Keratinocyte (primary cell): ENCODE results near the gene CSNK1D. TPM values are rescaled to one million over a fixed set of nuclear protein-coding genes. Genes with fewer than 3 reads are reported as not detected.
"Not testable (repeated sequence)": the region's sequence is repeated elsewhere in the genome, so short reads cannot be mapped to it uniquely, and the experiment has no call there.

Experiments
- DNase-seq: peaks from one replicate; pipeline ENCODE4 v3.0.0-alpha.2; 2011; ENCODE audit warnings: low read depth, missing footprints, low spot score
- FAIRE-seq: peaks from 2 replicates; lab custom pipeline; 2011; peaks lifted over from hg19 to GRCh38; lab: Jason Lieb, UNC
- H2AFZ ChIP-seq: 2 replicates; pipeline ENCODE4 v1.6.0; 2012; ENCODE audit warnings: low read length, control low read depth, inconsistent platforms; ENCODE audit not compliant: control insufficient read depth
- H3K27ac ChIP-seq: 2 replicates; pipeline ENCODE4 v1.5.1; 2011; ENCODE audit warnings: low read length; ENCODE audit not compliant: control insufficient read depth, insufficient read depth
- H3K27me3 ChIP-seq: 3 replicates; pipeline ENCODE4 v1.6.0; 2011; ENCODE audit warnings: low read length; ENCODE audit not compliant: control insufficient read depth, insufficient read depth; ENCODE audit errors: extremely low read depth
- H3K36me3 ChIP-seq, 2 experiments: 2 replicates in 1 of 2; 3 replicates in 1 of 2; pipeline ENCODE4 v1.5.1; 2011; ENCODE audit warnings: low read length in 2 of 2, mild to moderate bottlenecking in 1 of 2; ENCODE audit not compliant: control insufficient read depth in 2 of 2, insufficient read depth in 2 of 2; ENCODE audit errors: extremely low read depth in 1 of 2
- H3K4me1 ChIP-seq: 3 replicates; pipeline ENCODE4 v1.5.1; 2011; ENCODE audit warnings: low read length; ENCODE audit not compliant: control insufficient read depth, insufficient read depth; ENCODE audit errors: extremely low read depth
- H3K4me2 ChIP-seq: 3 replicates; pipeline ENCODE4 v1.6.0; 2011; ENCODE audit warnings: low read depth, low read length; ENCODE audit not compliant: control insufficient read depth, insufficient read depth; ENCODE audit errors: extremely low read depth
- H3K4me3 ChIP-seq, 3 experiments: fragments of 200-600 bp in 1 of 3; sonication (generic) in 1 of 3; 2 replicates in 2 of 3; 3 replicates in 1 of 3; pipeline ENCODE4 v1.5.1; 2011 to 2016; ENCODE audit warnings: low read length in 3 of 3, mild to moderate bottlenecking in 3 of 3, control low read depth in 2 of 3, inconsistent platforms in 1 of 3, low read depth in 1 of 3, mixed read lengths in 1 of 3, mixed run types in 1 of 3, moderate library complexity in 1 of 3; ENCODE audit not compliant: control insufficient read depth in 2 of 3, insufficient read depth in 2 of 3; ENCODE audit errors: extremely low read depth in 1 of 3
- H3K79me2 ChIP-seq: 2 replicates; pipeline ENCODE4 v1.6.0; 2012; ENCODE audit warnings: low read length; ENCODE audit not compliant: control insufficient read depth, insufficient read depth
- H3K9ac ChIP-seq: 3 replicates; pipeline ENCODE4 v1.6.0; 2011; ENCODE audit warnings: low read length; ENCODE audit not compliant: control insufficient read depth, insufficient read depth; ENCODE audit errors: extremely low read depth
- H3K9me1 ChIP-seq: 3 replicates; pipeline ENCODE4 v1.6.0; 2011; ENCODE audit warnings: low read length; ENCODE audit not compliant: control insufficient read depth, insufficient read depth; ENCODE audit errors: extremely low read depth
- H3K9me3 ChIP-seq: 2 replicates; pipeline ENCODE4 v1.5.1; 2012; ENCODE audit warnings: low read depth, low read length; ENCODE audit not compliant: control insufficient read depth
- H4K20me1 ChIP-seq: 3 replicates; pipeline ENCODE4 v1.6.0; 2011; ENCODE audit warnings: low read length; ENCODE audit not compliant: control insufficient read depth, insufficient read depth; ENCODE audit errors: extremely low read depth
- CTCF ChIP-seq, 3 experiments: IDR thresholded peaks in 1 of 3; conservative IDR thresholded peaks in 1 of 3; optimal IDR thresholded peaks in 1 of 3; 2 replicates in 2 of 3; 3 replicates in 1 of 3; pipeline versions ENCODE3 to v1.5.1; 2011; ENCODE audit warnings: low read length in 3 of 3, mild to moderate bottlenecking in 3 of 3, moderate library complexity in 2 of 3, control low read depth in 1 of 3, inconsistent platforms in 1 of 3; ENCODE audit not compliant: insufficient read depth in 2 of 3; ENCODE audit errors: extremely low read depth in 1 of 3
- EZH2 ChIP-seq: IDR thresholded peaks from one replicate; pipeline ENCODE4 v1.6.1; 2012; ENCODE audit warnings: inconsistent platforms, mild to moderate bottlenecking, low read length, moderate library complexity
- dilution Hi-C: fragments of 300-500 bp; cut with MboI; formaldehyde crosslinking; loops from one replicate; pipeline ENCODE4 v1.7.0; 2020; ENCODE audit warnings: low sequenced_read_pairs; ENCODE audit not compliant: extremely low pct_ligation_motif_present
- polyA plus RNA-seq, 5 experiments: library from polyadenylated mRNA; depleted of rRNA in 3 of 5; stranded (reverse) in 3 of 5; stranded (forward) in 1 of 5; unstranded in 1 of 5; fragments of >200 nt; gene quantifications; 1 replicate in 1 of 5; 2 replicates in 3 of 5; 3 replicates in 1 of 5; pipeline versions ENCODE4 v1.2.1 to v1.2.3, GENCODE V29; 2011 to 2012; ENCODE audit warnings: missing spikeins in 2 of 5, low read depth in 1 of 5, low replicate concordance in 1 of 5

CSNK1D gene
- polyA plus RNA-seq, 1 donor (not counting 4 experiments of a cell fraction or from before 2014, with no cell fraction given) = 86.0 TPM

- H3K79me2 ChIP-seq = peaks cover 80% of the 10 kb centered on the region
- H4K20me1 ChIP-seq = peaks cover 36% of the 10 kb centered on the region
- no peaks in the 10 kb centered on the region for H3K27me3 ChIP-seq
- dilution Hi-C loops = no loop called here
- no peaks in the 10 kb centered on the region for H3K9me3 ChIP-seq
- no peak for DNase-seq
- H3K4me3 ChIP-seq = no peak overlapping the region
- no peak overlapping the region for H3K27ac ChIP-seq
- FAIRE-seq = no peak
- H3K4me1 ChIP-seq = no peaks in the 10 kb centered on the region
- H3K36me3 ChIP-seq = peaks cover 49 to 62% of the 10 kb centered on the region in 2 experiments
- no peak for TF ChIP-seq EZH2
- no peak for TF ChIP-seq CTCF (optimal IDR thresholded peaks at IDR 0.05 in 1 of 3, IDR thresholded peaks at IDR 0.05 in 1 of 3, conservative IDR thresholded peaks at IDR 0.05 in 1 of 3; ENCODE audit: extremely low read depth in 1 of 3, insufficient read depth in 2 of 3, low read length in 3 of 3)
- peaks cover 2% of the 10 kb centered on the region for H3K9me1 ChIP-seq
- H3K9ac ChIP-seq = no peak overlapping the region
- no peak overlapping the region for H2AFZ ChIP-seq
- H3K4me2 ChIP-seq = no peak overlapping the region
Measured at GRCh38 chr17:82256242-82256885, 17.1 kb downstream of the CSNK1D start.

GRCh38 chr17:82255402-82255972 lies 18.0 kb downstream of the CSNK1D start:
- peaks cover 32% of the 10 kb centered on the region for H4K20me1 ChIP-seq
- no peaks in the 10 kb centered on the region for H3K27me3 ChIP-seq
- H3K36me3 ChIP-seq = peaks cover 50 to 59% of the 10 kb centered on the region in 2 experiments
- no peaks in the 10 kb centered on the region for H3K9me1 ChIP-seq
- no peak overlapping the region for H3K4me2 ChIP-seq
- H3K9me3 ChIP-seq = no peaks in the 10 kb centered on the region
- H3K4me1 ChIP-seq = no peaks in the 10 kb centered on the region
- no peak overlapping the region for H2AFZ ChIP-seq
- no peak overlapping the region for H3K27ac ChIP-seq
- no peak overlapping the region for H3K9ac ChIP-seq
- TF ChIP-seq CTCF (optimal IDR thresholded peaks at IDR 0.05 in 1 of 3, IDR thresholded peaks at IDR 0.05 in 1 of 3, conservative IDR thresholded peaks at IDR 0.05 in 1 of 3; ENCODE audit: extremely low read depth in 1 of 3, insufficient read depth in 2 of 3, low read length in 3 of 3) = no peak
- TF ChIP-seq EZH2 = no peak
- DNase-seq (no peak), FAIRE-seq (no peak)
- H3K79me2 ChIP-seq = peaks cover 80% of the 10 kb centered on the region
- dilution Hi-C loops = no loop called here
- H3K4me3 ChIP-seq = no peak overlapping the region

- H3K9me1 ChIP-seq, H3K4me2 ChIP-seq, H3K9ac ChIP-seq, H3K4me3 ChIP-seq, H3K27ac ChIP-seq, H3K27me3 ChIP-seq, dilution Hi-C loops, H3K4me1 ChIP-seq, DNase-seq, H3K9me3 ChIP-seq, H2AFZ ChIP-seq, FAIRE-seq: not testable (repeated sequence)
- Histone ChIP-seq H3K79me2 (peaks cover 80% of the 10 kb centered on the region), H3K36me3 (peaks cover 56 to 58% of the 10 kb centered on the region in 2 experiments), H4K20me1 (peaks cover 31% of the 10 kb centered on the region)
Measured at GRCh38 chr17:82254746-82255145, 18.8 kb downstream of the CSNK1D start.
